ENCODE measurements around the gene VWDE. TPM values are rescaled to one million over a fixed set of nuclear protein-coding genes. Genes with fewer than 3 reads are reported as not detected.

VWDE gene
- total and polyA plus RNA-seq, 2 of the 8 experiments (the other 6 are each of a cell fraction or from before 2014, with no cell fraction given) = 11.0 to 21.2 TPM

GRCh38 chr7:12401538-12402364, 1.9 kb downstream of the VWDE start:
- H3K14ac ChIP-seq (ENCODE audit: insufficient read length) = no peak overlapping the region
- DNase-seq (ENCODE audit: low read depth in 1 of 2, low spot score in 2 of 2) (no peak), FAIRE-seq (no peak)
- TF ChIP-seq GTF2F1 (IDR thresholded peaks at IDR 0.05; ENCODE audit: borderline replicate concordance, low read depth, low read length) (no peak), KDM1A (IDR thresholded peaks at IDR 0.05; ENCODE audit: borderline replicate concordance, low read length) (no peak), POU5F1 (IDR thresholded peaks at IDR 0.05; ENCODE audit: low read depth, low read length) (no peak)
- POLR2A ChIA-PET (ENCODE audit: partially characterized antibody) = interaction anchor here (1.2 kb wide), 1 partner anchor 10 kb away, joined by 5 read pairs; no protein-coding TSS in a partner anchor
- H3K4me3 ChIP-seq (ENCODE audit: extremely low read depth in 1 of 4, insufficient read depth in 2 of 4, low read depth in 3 of 4, low read length in 4 of 4) = peak overlapping the region in 3 of 4 experiments; percentile 12 to 97 (median 12); a peak in 4 of 8 replicates
- H3K4ac ChIP-seq (replicated peaks; ENCODE audit: insufficient read length, low read depth, low read length) = no peak overlapping the region
- H3K79me1 ChIP-seq (ENCODE audit: low read depth, low read length) = no peaks in the 10 kb centered on the region
- H3K4me1 ChIP-seq (replicated peaks in 1 of 4; ENCODE audit: control insufficient read depth in 3 of 4, insufficient read depth in 4 of 4, low read length in 3 of 4) = peaks cover 0 to 4% (median 2%) of the 10 kb centered on the region in 4 experiments; a peak in 2 of 7 replicates
- H3K4me2 ChIP-seq (ENCODE audit: insufficient read depth in 1 of 2, low read depth in 2 of 2, low read length in 2 of 2) = peak overlapping the region; percentile 79 to 83
- no peaks in the 10 kb centered on the region for H4K20me1 ChIP-seq (replicated peaks in 1 of 2; ENCODE audit: control insufficient read depth in 1 of 2, insufficient read depth in 2 of 2, low read length in 2 of 2)
- no peak overlapping the region for H3K9ac ChIP-seq (replicated peaks in 1 of 4; ENCODE audit: extremely low read depth in 1 of 4, low read depth in 3 of 4, low read length in 3 of 4)
- H2BK120ac ChIP-seq (replicated peaks; ENCODE audit: low read depth, low read length) = no peak overlapping the region
- no peak overlapping the region for H2BK12ac ChIP-seq (ENCODE audit: low read depth, low read length)
- H2BK20ac ChIP-seq (ENCODE audit: low read length) = no peak overlapping the region
- H2AK5ac ChIP-seq (ENCODE audit: low read depth, low read length) = no peak overlapping the region
- no peak overlapping the region for H3K18ac ChIP-seq (ENCODE audit: extremely low read depth, low read length)
- H4K8ac ChIP-seq (ENCODE audit: extremely low read depth, insufficient read depth, low read length) = no peak overlapping the region
- H3K79me2 ChIP-seq (ENCODE audit: control insufficient read depth in 1 of 2, insufficient read depth in 2 of 2, low read length in 2 of 2) = peaks cover 5 to 66% of the 10 kb centered on the region in 2 experiments; a peak in 3 of 4 replicates
- no peak overlapping the region for H4K91ac ChIP-seq (replicated peaks; ENCODE audit: insufficient read length, low read length)
- no peak overlapping the region for H3K56ac ChIP-seq (replicated peaks; ENCODE audit: insufficient read length, low read depth, low read length)
- no peak overlapping the region for H2AFZ ChIP-seq (ENCODE audit: low read length)
- CTCF ChIA-PET (ENCODE audit: partially characterized antibody) = interaction anchor here (1.0 to 2.4 kb wide), 5 partner anchors 13 to 89 kb away, joined by 4 to 12 read pairs (median 8); no protein-coding TSS in a partner anchor
- WGBS, 2 experiments (ENCODE audit: extremely low coverage in 1 of 2, insufficient coverage in 1 of 2, insufficient read length in 1 of 2, insufficient replicate concordance in 2 of 2, low coverage in 1 of 2, low lambda C conversion rate in 2 of 2, missing lambda C conversion rate in 1 of 2) = 79% methylated on average over 9 of the region's 9 CpGs; no CpG with 5 or more reads in 1 of the 2 experiments
- H3K27ac ChIP-seq (ENCODE audit: low read depth, low read length) = no peak overlapping the region
- no peak overlapping the region for H2BK15ac ChIP-seq (ENCODE audit: low read length)
- H3K9me3 ChIP-seq (ENCODE audit: insufficient read depth in 2 of 2, low read depth in 1 of 2, low read length in 1 of 2) = peaks cover 10 to 12% of the 10 kb centered on the region in 2 experiments
- H2BK5ac ChIP-seq (ENCODE audit: low read depth, low read length) = no peak overlapping the region
- H3K27me3 ChIP-seq (replicated peaks in 1 of 4; ENCODE audit: control insufficient read depth in 3 of 4, extremely low read depth in 1 of 4, insufficient read depth in 3 of 4, low read length in 3 of 4) = no peaks in the 10 kb centered on the region
- no peak overlapping the region for H3K23ac ChIP-seq (ENCODE audit: insufficient read length)
- no peak overlapping the region for H4K5ac ChIP-seq (ENCODE audit: insufficient read length, low read depth, low read length)
- peaks cover 8% of the 10 kb centered on the region; the same call in 1 of the 2 replicates for H3K23me2 ChIP-seq (ENCODE audit: low read depth, low read length)
- peaks cover 0 to 8% (median 2%) of the 10 kb centered on the region in 4 experiments; a peak in 3 of 8 replicates for H3K36me3 ChIP-seq (ENCODE audit: control insufficient read depth in 2 of 4, insufficient read depth in 4 of 4, low read length in 3 of 4)

Data from H1 (cell line).